ENCODE data around the gene NECTIN2. TPM values are rescaled to one million over a fixed set of nuclear protein-coding genes. Genes with fewer than 3 reads are reported as not detected.
A peak's percentile ranks its signal among the peaks of the same experiment; 100 is the strongest.

NECTIN2 gene
- total RNA-seq, 1 experiment from 2014 or later, result 61.0 TPM

- H3K27me3 ChIP-seq (ENCODE audit: low read length), result no peaks in the 10 kb centered on the region
- no peak for DNase-seq
- CTCF ChIA-PET, result interaction anchor here (0.8 kb wide), 1 partner anchor 154 kb away, joined by 3 read pairs; no protein-coding TSS in a partner anchor
- no peak for ATAC-seq
- no peak overlapping the region for H3K27ac ChIP-seq (ENCODE audit: low read length)
- peak overlapping the region; percentile 84 for H3K4me3 ChIP-seq (ENCODE audit: low read length)
- intact Hi-C loops (cut with micrococcal nuclease), result loop anchor here (5.0 to 10.0 kb wide), 3 partner anchors 43 to 274 kb away; partner anchors contain the start of gene TOMM40
- no peaks in the 10 kb centered on the region for H3K9me2 ChIP-seq (replicated peaks; ENCODE audit: low read length)
- H4K20me1 ChIP-seq (ENCODE audit: low read length), result no peaks in the 10 kb centered on the region
- BruUV-seq (replicated peaks), result no TSS peak
- peaks cover 45% of the 10 kb centered on the region for H3K79me2 ChIP-seq (ENCODE audit: low read length)
- no peak for TF ChIP-seq CTCF (conservative IDR thresholded peaks at IDR 0.05; ENCODE audit: low read depth, low read length)
- no peak for TF ChIP-seq EZH2phosphoT487 (IDR thresholded peaks at IDR 0.05; ENCODE audit: borderline replicate concordance, low read length)
- no peak for TF ChIP-seq EZH2 (IDR thresholded peaks at IDR 0.05; ENCODE audit: low read length, unreplicated experiment)
- H3K4me2 ChIP-seq (ENCODE audit: low read length), result peak overlapping the region; percentile 84
- H2AFZ ChIP-seq (ENCODE audit: low read length), result no peak overlapping the region
- no peaks in the 10 kb centered on the region for H3F3A ChIP-seq (ENCODE audit: low read length, unreplicated experiment)
- H3K9ac ChIP-seq (ENCODE audit: low read length), result 0 out of 2 replicates have a peak overlapping the region, but pooled peaks have one; percentile 9
- H3K36me3 ChIP-seq (ENCODE audit: low read depth, low read length), result no peaks in the 10 kb centered on the region
- H3K9me3 ChIP-seq (ENCODE audit: low read length), result no peaks in the 10 kb centered on the region
- peaks cover 14% of the 10 kb centered on the region for H3K4me1 ChIP-seq (ENCODE audit: insufficient read depth, low read length)
- POLR2A ChIA-PET (ENCODE audit: unreplicated experiment), result no interaction called here
Observed at GRCh38 chr19:44848812-44849447, 2.8 kb downstream of the NECTIN2 start.

- no peaks in the 10 kb centered on the region for H4K20me1 ChIP-seq (ENCODE audit: low read length)
- H3K79me2 ChIP-seq (ENCODE audit: low read length), result peaks cover 49% of the 10 kb centered on the region
- DNase-seq (no peak), ATAC-seq (no peak)
- TF ChIP-seq EZH2 (IDR thresholded peaks at IDR 0.05; ENCODE audit: low read length, unreplicated experiment), result no peak
- TF ChIP-seq CTCF (conservative IDR thresholded peaks at IDR 0.05; ENCODE audit: low read depth, low read length), result no peak
- TF ChIP-seq EZH2phosphoT487 (IDR thresholded peaks at IDR 0.05; ENCODE audit: borderline replicate concordance, low read length), result no peak
- no peaks in the 10 kb centered on the region for H3K27me3 ChIP-seq (ENCODE audit: low read length)
- no peak overlapping the region for H3K4me2 ChIP-seq (ENCODE audit: low read length)
- no TSS peak for BruUV-seq (replicated peaks)
- H3K9me2 ChIP-seq (replicated peaks; ENCODE audit: low read length), result no peaks in the 10 kb centered on the region
- no peaks in the 10 kb centered on the region for H3K9me3 ChIP-seq (ENCODE audit: low read length)
- no peaks in the 10 kb centered on the region for H3F3A ChIP-seq (ENCODE audit: low read length, unreplicated experiment)
- H3K4me3 ChIP-seq (ENCODE audit: low read length), result no peak overlapping the region
- ChIA-PET CTCF (no interaction called here), POLR2A (ENCODE audit: unreplicated experiment) (no interaction called here)
- intact Hi-C loops (cut with micrococcal nuclease), result no loop called here
- H3K27ac ChIP-seq (ENCODE audit: low read length), result no peak overlapping the region
- H3K4me1 ChIP-seq (ENCODE audit: insufficient read depth, low read length), result peaks cover 9% of the 10 kb centered on the region
- H3K9ac ChIP-seq (ENCODE audit: low read length), result no peak overlapping the region
- no peaks in the 10 kb centered on the region for H3K36me3 ChIP-seq (ENCODE audit: low read depth, low read length)
- H2AFZ ChIP-seq (ENCODE audit: low read length), result no peak overlapping the region
Observed at GRCh38 chr19:44850641-44851109, 4.6 kb downstream of the NECTIN2 start.

GRCh38 chr19:44851427-44851826 is 5.3 kb downstream of the NECTIN2 start:
- TF ChIP-seq CTCF (conservative IDR thresholded peaks at IDR 0.05; ENCODE audit: low read depth, low read length) (no peak), EZH2 (IDR thresholded peaks at IDR 0.05; ENCODE audit: low read length, unreplicated experiment) (no peak), EZH2phosphoT487 (IDR thresholded peaks at IDR 0.05; ENCODE audit: borderline replicate concordance, low read length) (no peak)
- ATAC-seq (no peak), DNase-seq (no peak)
- CTCF ChIA-PET, result no interaction called here
- H3K9ac ChIP-seq (ENCODE audit: low read length), result no peak overlapping the region
- intact Hi-C loops (cut with micrococcal nuclease), result no loop called here
- H3K27me3 ChIP-seq (ENCODE audit: low read length), result no peaks in the 10 kb centered on the region
- no peak overlapping the region for H3K4me3 ChIP-seq (ENCODE audit: low read length)
- H3K36me3 ChIP-seq (ENCODE audit: low read depth, low read length), result no peaks in the 10 kb centered on the region
- no peaks in the 10 kb centered on the region for H3K9me2 ChIP-seq (replicated peaks; ENCODE audit: low read length)
- H3K9me3 ChIP-seq (ENCODE audit: low read length), result no peaks in the 10 kb centered on the region
- no peak overlapping the region for H2AFZ ChIP-seq (ENCODE audit: low read length)
- no peak overlapping the region for H3K27ac ChIP-seq (ENCODE audit: low read length)
- no TSS peak for BruUV-seq (replicated peaks)
- H3K4me1 ChIP-seq (ENCODE audit: insufficient read depth, low read length), result peaks cover 9% of the 10 kb centered on the region
- H3K4me2 ChIP-seq (ENCODE audit: low read length), result no peak overlapping the region
- H3K79me2 ChIP-seq (ENCODE audit: low read length), result peaks cover 47% of the 10 kb centered on the region
- no peaks in the 10 kb centered on the region for H3F3A ChIP-seq (ENCODE audit: low read length, unreplicated experiment)
- H4K20me1 ChIP-seq (ENCODE audit: low read length), result no peaks in the 10 kb centered on the region
- POLR2A ChIA-PET (ENCODE audit: unreplicated experiment), result no interaction called here

Data from PC-3 (cell line).